NCI-H524 (cell line): ENCODE measurements around the gene SCCPDH.
"Not testable (repeated sequence)": the region's sequence is repeated elsewhere in the genome, so short reads cannot be mapped to it uniquely, and the experiment has no call there.

ENCODE experiments used
- DNase-seq, 2 experiments: peaks; one replicate each; lab custom pipeline; 2025; lab: John Stamatoyannopoulos, UW

SCCPDH gene

GRCh38 chr1:246724016-246724730 is at the start of gene SCCPDH:
Gene SCCPDH (plus strand): TSS chr1:246724409. CDS start chr1:246724423, 14 bp downstream.
- DNase-seq = peak; percentile 41 to 75

DNA sequence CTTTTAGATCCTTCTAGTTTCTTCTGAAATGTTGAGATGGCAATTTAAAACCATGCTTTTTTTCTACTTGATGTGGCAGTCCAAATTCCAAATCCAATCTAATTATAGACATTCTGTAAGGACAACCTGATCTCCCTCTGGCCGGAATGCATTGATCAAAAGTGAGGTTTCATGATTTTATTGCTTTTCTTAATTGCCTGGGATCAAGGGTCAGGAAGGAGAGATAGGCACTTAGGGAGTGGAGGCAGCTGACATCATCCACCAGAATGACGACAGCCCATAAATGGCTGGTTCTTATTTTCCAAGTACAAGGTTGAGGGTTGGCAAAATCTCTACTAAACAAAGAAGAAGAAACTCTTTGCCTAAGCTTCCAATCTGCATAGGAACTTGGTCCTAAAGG is 46.4 kb upstream of the SCCPDH start:
- DNase-seq = no peak

- peak in 1 of 2 experiments; percentile 9 for DNase-seq
Observed at GRCh38 chr1:246678816-246679793, 45.1 kb upstream of the SCCPDH start.

GRCh38 chr1:246679794-246680177 is 44.4 kb upstream of the SCCPDH start:
- no peak for DNase-seq

- no peak for DNase-seq
Observed at GRCh38 chr1:246680190-246680589, 44.0 kb upstream of the SCCPDH start.

DNA sequence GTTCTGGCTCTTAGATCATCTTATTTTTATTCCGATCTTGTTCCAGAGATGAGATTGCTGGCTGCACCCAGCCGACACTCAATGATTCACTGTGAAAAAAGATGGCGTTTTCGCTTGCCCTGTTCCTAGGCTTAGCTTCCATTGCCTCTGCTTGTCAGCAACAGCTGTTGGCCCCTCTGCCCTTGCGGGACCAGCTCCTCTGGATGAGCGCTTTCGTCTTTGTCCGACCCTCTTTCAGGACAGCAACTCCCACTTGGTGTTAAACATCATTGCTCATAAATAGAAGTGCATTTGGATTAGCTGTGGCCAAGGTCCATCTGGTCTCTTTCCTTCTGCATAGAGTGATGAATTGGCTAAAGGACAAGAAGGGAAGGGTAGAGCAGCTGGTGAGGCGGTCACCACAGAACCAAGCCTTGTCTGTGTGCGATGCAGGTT is 43.5 kb upstream of the SCCPDH start:
- DNase-seq = peak; percentile 73 to 91

DNA sequence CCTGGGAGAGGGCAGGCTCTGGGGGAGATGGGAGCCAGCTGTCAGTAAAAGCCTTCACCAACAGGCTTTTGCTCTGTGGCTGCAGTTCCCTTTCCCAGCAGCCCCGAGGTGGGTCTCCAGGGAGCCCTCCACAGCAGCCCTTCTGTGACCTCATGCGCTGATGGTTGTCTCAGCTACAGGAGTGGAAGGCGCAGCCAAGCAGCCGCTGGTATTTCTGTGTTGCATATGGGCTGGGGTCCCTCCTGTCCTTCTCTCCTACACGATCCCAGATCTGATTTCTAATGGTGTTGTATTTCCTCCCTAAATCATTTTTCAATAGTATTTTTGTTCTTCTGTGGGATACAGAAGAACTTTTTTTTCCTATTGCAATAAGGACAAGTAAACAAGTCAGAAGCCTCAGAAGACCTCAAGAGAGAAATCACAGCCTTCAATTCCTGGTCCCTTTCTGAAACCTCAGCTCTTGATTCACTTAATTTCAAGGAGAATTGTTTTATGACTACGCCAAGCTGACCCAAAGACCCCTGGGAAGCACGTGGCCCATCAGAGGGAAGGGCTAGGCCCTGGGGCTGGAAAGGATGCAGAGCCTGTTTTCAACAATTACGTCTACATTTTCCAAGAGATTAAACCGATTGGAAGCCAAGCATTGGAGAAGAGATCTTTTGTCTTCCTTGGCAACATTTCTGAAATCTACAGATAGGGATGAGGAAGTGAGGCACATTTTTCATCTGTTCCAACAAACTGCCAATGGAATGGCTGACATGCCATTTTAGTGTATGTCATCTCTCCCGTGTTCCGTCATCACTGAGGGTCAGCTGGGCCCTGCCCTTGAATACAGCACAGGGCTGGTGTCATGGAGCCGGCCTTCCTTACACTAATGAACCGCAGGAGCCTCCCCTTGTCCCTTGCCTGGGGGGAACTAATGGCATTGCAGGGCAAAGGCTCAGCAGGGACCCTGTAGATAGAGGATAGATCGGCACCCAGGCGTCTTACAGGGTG is 42.0 kb upstream of the SCCPDH start:
- DNase-seq = peak; percentile 53 to 90

DNA sequence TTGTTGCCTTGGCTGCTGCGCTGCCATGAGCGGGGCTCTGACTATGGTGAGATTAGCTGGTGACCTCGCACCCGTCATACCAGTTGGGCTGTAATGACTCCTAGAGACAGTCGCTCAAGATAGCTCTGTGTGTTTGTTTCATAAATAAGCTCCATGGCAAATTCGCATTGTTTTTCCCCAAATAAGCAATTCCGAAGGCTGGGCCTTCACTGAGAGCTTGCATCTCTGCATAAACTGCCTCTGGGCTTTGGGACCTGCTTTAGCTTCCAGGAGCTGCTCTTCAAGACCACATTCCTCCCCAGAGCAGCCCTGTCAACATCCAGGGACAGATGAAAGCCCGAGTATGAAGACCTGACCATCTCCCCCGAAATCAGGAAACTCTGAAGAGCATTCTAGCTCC is 40.7 kb upstream of the SCCPDH start:
- no peak for DNase-seq

GRCh38 chr1:246687002-246687401 is 37.2 kb upstream of the SCCPDH start:
- no peak for DNase-seq

GRCh38 chr1:246689409-246690008 is 34.7 kb upstream of the SCCPDH start:
- peak; percentile 59 to 71 for DNase-seq

DNA sequence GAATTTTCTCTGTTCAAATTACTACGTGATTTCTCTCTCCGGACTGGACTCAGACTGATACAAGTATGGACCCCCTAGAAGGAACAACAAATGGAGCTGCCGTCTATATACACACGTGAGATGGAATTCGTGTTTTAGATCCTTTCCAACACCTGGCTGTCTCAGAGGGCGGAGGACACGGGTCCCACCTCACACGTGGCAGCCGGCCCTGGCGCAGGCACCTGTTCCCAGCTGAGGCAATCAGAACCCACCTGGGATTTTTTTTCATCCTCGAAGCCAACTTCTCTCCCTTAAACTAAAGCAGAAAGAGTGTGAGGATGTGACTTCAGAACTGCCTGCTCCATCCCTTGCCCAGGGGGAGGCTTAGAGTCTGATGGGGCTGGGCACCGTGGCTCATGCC is 34.1 kb upstream of the SCCPDH start:
- no peak for DNase-seq

- no peak for DNase-seq
Observed at GRCh38 chr1:246691622-246692495, 32.4 kb upstream of the SCCPDH start.

- not testable (repeated sequence) for DNase-seq
Observed at GRCh38 chr1:246694213-246694895, 29.9 kb upstream of the SCCPDH start.

DNA sequence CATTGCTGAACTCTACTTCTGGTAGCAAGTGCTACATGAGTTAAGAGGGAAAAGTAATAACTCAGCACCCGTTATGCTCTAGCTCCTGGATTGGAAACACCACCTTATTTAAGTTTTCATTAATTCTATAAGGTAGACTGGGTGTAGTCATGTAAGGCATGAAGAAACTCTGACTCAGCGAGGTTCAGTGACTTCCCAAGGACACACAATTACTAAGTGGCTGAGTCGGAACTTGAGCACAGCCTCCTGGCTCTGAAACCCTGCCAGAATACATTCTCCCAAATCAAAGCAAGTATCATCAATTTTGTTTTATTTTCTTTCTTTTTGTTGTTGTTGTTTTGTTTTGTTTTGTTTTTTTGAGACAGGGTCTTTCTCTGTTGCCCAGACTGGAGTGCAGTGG is 29.1 kb upstream of the SCCPDH start:
- no peak for DNase-seq

DNA sequence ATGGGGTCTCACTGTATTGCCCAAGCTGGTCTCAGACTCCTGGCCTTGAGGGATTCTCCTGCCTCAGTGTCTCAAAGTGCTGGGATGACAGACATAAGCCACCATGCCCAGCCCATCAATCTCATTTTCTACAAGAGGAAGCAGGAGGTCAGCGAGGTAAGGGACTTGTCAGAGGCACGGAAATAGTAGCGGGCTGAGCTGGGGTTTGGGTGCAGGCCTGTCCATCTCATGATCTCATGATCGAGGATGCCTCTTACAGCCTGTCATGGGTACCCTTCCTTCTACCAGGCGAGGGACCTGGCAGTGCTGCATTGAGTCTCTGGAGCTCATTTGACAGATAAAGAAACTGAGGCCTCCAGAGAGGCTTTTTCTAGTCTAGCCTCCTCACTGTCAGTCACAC is 28.5 kb upstream of the SCCPDH start:
- no peak for DNase-seq

- DNase-seq = peak in 1 of 2 experiments; percentile 26
Observed at GRCh38 chr1:246698466-246699094, 25.6 kb upstream of the SCCPDH start.

GRCh38 chr1:246699095-246699735 is 25.0 kb upstream of the SCCPDH start:
- DNase-seq = peak; percentile 65 to 88

DNA sequence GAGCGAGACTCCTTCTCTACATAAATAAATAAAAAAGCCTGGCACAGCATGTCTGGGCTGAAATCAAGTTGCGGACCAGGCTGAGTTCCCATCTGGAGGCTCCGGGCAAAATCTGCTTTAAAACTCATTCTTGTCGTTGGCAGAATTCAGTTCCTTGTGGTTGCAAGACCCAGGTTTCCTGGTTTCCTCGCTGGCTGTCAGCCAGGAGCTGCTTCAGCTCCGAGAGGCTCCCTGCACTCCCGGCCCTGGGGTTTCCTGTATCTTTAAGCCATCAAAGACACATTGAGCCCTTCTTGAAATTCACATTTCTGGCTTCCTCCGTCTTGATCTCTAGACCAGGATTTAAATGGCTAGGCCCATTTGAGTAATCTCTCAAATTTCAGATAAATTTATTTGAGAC is 20.6 kb upstream of the SCCPDH start:
- no peak for DNase-seq

- no peak for DNase-seq
Observed at GRCh38 chr1:246705368-246705767, 18.8 kb upstream of the SCCPDH start.
